Measurements from ENCODE around the gene CDH4.

CDH4 gene

GRCh38 chr20:61487997-61488371 lies 235.9 kb downstream of the CDH4 start:
- DNase-seq (ENCODE audit: low spot score) = no peak
- TF ChIP-seq, protein P1, sequence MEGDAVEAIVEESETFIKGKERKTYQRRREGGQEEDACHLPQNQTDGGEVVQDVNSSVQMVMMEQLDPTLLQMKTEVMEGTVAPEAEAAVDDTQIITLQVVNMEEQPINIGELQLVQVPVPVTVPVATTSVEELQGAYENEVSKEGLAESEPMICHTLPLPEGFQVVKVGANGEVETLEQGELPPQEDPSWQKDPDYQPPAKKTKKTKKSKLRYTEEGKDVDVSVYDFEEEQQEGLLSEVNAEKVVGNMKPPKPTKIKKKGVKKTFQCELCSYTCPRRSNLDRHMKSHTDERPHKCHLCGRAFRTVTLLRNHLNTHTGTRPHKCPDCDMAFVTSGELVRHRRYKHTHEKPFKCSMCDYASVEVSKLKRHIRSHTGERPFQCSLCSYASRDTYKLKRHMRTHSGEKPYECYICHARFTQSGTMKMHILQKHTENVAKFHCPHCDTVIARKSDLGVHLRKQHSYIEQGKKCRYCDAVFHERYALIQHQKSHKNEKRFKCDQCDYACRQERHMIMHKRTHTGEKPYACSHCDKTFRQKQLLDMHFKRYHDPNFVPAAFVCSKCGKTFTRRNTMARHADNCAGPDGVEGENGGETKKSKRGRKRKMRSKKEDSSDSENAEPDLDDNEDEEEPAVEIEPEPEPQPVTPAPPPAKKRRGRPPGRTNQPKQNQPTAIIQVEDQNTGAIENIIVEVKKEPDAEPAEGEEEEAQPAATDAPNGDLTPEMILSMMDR (IDR thresholded peaks at IDR 0.05; ENCODE audit: borderline replicate concordance, control extremely low read depth, extremely low read depth, insufficient read depth, missing control alignments) = no peak
- in situ Hi-C loops (cut with MboI; ENCODE audit: low sequenced_read_pairs, unreplicated experiment) = no loop called here

DNA sequence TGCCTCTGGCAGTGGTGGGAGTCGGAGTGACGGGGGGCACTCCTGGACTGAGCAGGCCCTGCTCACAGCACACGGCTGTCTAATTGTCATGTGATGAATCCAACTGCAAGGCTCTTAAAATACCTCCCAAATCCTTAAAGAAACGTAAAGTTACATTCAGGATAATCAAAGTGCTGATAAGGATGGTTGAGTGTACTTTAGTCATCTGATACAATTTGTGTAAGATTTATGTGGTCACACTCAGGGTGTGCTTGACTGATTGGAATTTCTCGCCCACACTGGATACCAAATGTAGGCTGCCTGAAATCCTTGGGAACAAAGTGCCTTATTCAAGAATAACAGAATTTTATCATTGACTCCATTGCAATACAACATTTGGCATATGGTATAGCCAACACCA lies 238.7 kb downstream of the CDH4 start:
- in situ Hi-C loops (cut with MboI; ENCODE audit: low sequenced_read_pairs, unreplicated experiment) = no loop called here
- TF ChIP-seq, protein P1 (IDR thresholded peaks at IDR 0.05; ENCODE audit: borderline replicate concordance, control extremely low read depth, extremely low read depth, insufficient read depth, missing control alignments) = no peak
- no peak for DNase-seq (ENCODE audit: low spot score)

GRCh38 chr20:61492065-61492464 lies 240.0 kb downstream of the CDH4 start:
- TF ChIP-seq, protein P1 (IDR thresholded peaks at IDR 0.05; ENCODE audit: borderline replicate concordance, control extremely low read depth, extremely low read depth, insufficient read depth, missing control alignments) = no peak
- no peak for DNase-seq (ENCODE audit: low spot score)
- in situ Hi-C loops (cut with MboI; ENCODE audit: low sequenced_read_pairs, unreplicated experiment) = no loop called here

DNA sequence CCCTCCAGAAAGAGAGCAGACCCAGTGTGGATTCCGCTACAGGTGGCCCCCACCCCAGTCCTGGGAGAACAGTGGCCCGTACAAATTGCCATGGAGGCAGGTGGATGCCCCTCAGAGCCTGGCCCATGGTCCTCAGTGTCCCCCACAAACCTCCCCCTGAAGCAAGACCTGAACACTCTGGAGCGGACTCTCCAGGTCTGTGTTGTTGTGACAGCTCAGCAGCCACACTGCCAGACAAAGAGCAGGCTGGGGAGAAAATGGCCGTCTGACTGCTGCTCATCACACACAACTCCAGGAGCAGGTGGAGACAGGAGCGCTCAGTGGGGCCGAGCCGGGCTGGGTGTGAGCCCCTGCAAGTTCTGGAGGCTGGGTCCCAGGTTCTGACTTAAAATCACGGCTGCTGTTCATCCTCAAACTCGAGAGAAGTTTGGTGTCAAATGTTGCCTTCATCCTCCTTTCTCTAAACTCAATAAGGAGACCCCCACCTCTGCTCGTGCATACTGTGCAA lies 241.8 kb downstream of the CDH4 start:
- TF ChIP-seq, protein P1 (IDR thresholded peaks at IDR 0.05; ENCODE audit: borderline replicate concordance, control extremely low read depth, extremely low read depth, insufficient read depth, missing control alignments) = no peak
- in situ Hi-C loops (cut with MboI; ENCODE audit: low sequenced_read_pairs, unreplicated experiment) = no loop called here
- DNase-seq (ENCODE audit: low spot score) = no peak

- in situ Hi-C loops (cut with MboI; ENCODE audit: low sequenced_read_pairs, unreplicated experiment) = no loop called here
- no peak for DNase-seq (ENCODE audit: low spot score)
- TF ChIP-seq, protein P1 (IDR thresholded peaks at IDR 0.05; ENCODE audit: borderline replicate concordance, control extremely low read depth, extremely low read depth, insufficient read depth, missing control alignments) = no peak
These were observed 242.9 kb downstream of the CDH4 start for GRCh38 chr20:61494763-61495575.

GRCh38 chr20:61497029-61497627 lies 245.1 kb downstream of the CDH4 start:
- DNase-seq (ENCODE audit: low spot score) = no peak
- in situ Hi-C loops (cut with MboI; ENCODE audit: low sequenced_read_pairs, unreplicated experiment) = no loop called here
- TF ChIP-seq, protein P1 (IDR thresholded peaks at IDR 0.05; ENCODE audit: borderline replicate concordance, control extremely low read depth, extremely low read depth, insufficient read depth, missing control alignments) = no peak
